ENCODE results near the gene FHOD3. TPM values are rescaled to one million over a fixed set of nuclear protein-coding genes. Genes with fewer than 3 reads are reported as not detected.

Gene FHOD3
- total RNA-seq, 1 donor from 2014 or later: 2.5 TPM

GRCh38 chr18:36365836-36366775 lies 68.6 kb downstream of the FHOD3 start:
- Histone ChIP-seq H3K4me1 (no peaks in the 10 kb centered on the region), H3K27ac (no peak overlapping the region)

GRCh38 chr18:36366994-36367839 lies 69.7 kb downstream of the FHOD3 start:
- no peaks in the 10 kb centered on the region for H3K27me3 ChIP-seq (ENCODE audit: low read depth)
- H3K4me1 ChIP-seq: no peaks in the 10 kb centered on the region
- H3K27ac ChIP-seq: no peak overlapping the region
- ATAC-seq: no peak
- no peaks in the 10 kb centered on the region for H3K9me3 ChIP-seq
- no peak for TF ChIP-seq CTCF (IDR thresholded peaks at IDR 0.05)
- intact Hi-C loops (cut with DNase I): no loop called here
- no peaks in the 10 kb centered on the region for H3K36me3 ChIP-seq
- no peak overlapping the region for H3K4me3 ChIP-seq
- no peak for DNase-seq

More at GRCh38 chr18:36365836-36366775, 68.6 kb downstream of the FHOD3 start:
- intact Hi-C loops (cut with DNase I): no loop called here
- Histone ChIP-seq H3K36me3 (no peaks in the 10 kb centered on the region), H3K9me3 (no peaks in the 10 kb centered on the region), H3K27me3 (ENCODE audit: low read depth) (no peaks in the 10 kb centered on the region), H3K4me3 (no peak overlapping the region)
- ATAC-seq: no peak
- DNase-seq: no peak
- no peak for TF ChIP-seq CTCF (IDR thresholded peaks at IDR 0.05)

GRCh38 chr18:36368889-36369288 lies 71.4 kb downstream of the FHOD3 start:
- H3K27me3 ChIP-seq (ENCODE audit: low read depth): no peaks in the 10 kb centered on the region
- no peak for TF ChIP-seq CTCF (IDR thresholded peaks at IDR 0.05)
- ATAC-seq: no peak
- H3K4me3 ChIP-seq: no peak overlapping the region
- intact Hi-C loops (cut with DNase I): no loop called here
- H3K9me3 ChIP-seq: no peaks in the 10 kb centered on the region
- H3K36me3 ChIP-seq: no peaks in the 10 kb centered on the region
- DNase-seq: no peak
- no peak overlapping the region for H3K27ac ChIP-seq
- no peaks in the 10 kb centered on the region for H3K4me1 ChIP-seq

GRCh38 chr18:36372903-36373311 lies 75.4 kb downstream of the FHOD3 start:
- Histone ChIP-seq H3K27me3 (ENCODE audit: low read depth) (no peaks in the 10 kb centered on the region), H3K9me3 (no peaks in the 10 kb centered on the region), H3K36me3 (no peaks in the 10 kb centered on the region), H3K4me1 (no peaks in the 10 kb centered on the region), H3K4me3 (no peak overlapping the region), H3K27ac (no peak overlapping the region)
- no peak for DNase-seq
- intact Hi-C loops (cut with DNase I): no loop called here
- ATAC-seq: peak in 1 of 2 donors; percentile 51
- TF ChIP-seq CTCF (IDR thresholded peaks at IDR 0.05): no peak

- DNase-seq (no peak), ATAC-seq (no peak)
- Histone ChIP-seq H3K9me3 (no peaks in the 10 kb centered on the region), H3K36me3 (no peaks in the 10 kb centered on the region), H3K4me3 (no peak overlapping the region), H3K27me3 (ENCODE audit: low read depth) (no peaks in the 10 kb centered on the region), H3K27ac (no peak overlapping the region), H3K4me1 (no peaks in the 10 kb centered on the region)
- intact Hi-C loops (cut with DNase I): no loop called here
- no peak for TF ChIP-seq CTCF (IDR thresholded peaks at IDR 0.05)
Measured at GRCh38 chr18:36374262-36374661, 76.7 kb downstream of the FHOD3 start.

Data from lower lobe of right lung (tissue), 2 donors.